ENCODE data around the gene RIC1. TPM values are rescaled to one million over a fixed set of nuclear protein-coding genes. Genes with fewer than 3 reads are reported as not detected.

RIC1 gene
- total and polyA plus RNA-seq, 2 of the 8 experiments (the other 6 are each of a cell fraction or from before 2014, with no cell fraction given): 10.7 to 24.5 TPM

- TF ChIP-seq NANOG (IDR thresholded peaks at IDR 0.05; ENCODE audit: insufficient read depth, low read depth, low read length, poor library complexity, severe bottlenecking): no peak
Measured at GRCh38 chr9:5815461-5815860, 186.6 kb downstream of the RIC1 start (continued).
